NCI-H128 (cell line): ENCODE measurements around the gene FIP1L1.
"Not testable (repeated sequence)": the region's sequence is repeated elsewhere in the genome, so short reads cannot be mapped to it uniquely, and the experiment has no call there.

Source experiments
- DNase-seq: peaks from one replicate; lab custom pipeline; 2025; ENCODE audit not compliant: unreplicated experiment; lab: John Stamatoyannopoulos, UW

FIP1L1 gene

GRCh38 chr4:53374777-53375258 is 2.6 kb upstream of the FIP1L1 start:
- DNase-seq: no peak

GRCh38 chr4:53376900-53377299 is 541 bp upstream of the FIP1L1 start:
- no peak for DNase-seq

DNA sequence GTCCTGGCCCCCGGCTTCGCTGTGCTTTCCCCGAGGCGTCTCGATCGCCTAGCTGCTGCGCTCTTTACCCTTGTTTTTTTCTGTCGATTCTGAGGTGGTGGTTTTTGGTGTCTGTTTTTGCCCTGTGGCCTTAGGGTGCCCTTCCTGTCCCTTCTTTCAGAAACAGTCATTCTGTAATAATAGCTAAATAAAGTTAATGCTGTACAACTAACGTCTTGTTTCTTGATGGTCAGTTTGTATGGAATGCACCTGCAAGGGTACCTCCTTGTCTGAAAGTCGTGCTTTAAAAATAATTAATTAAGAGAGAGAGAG is 686 bp downstream of the FIP1L1 start:
- DNase-seq: no peak

GRCh38 chr4:53380221-53380620 is 2.8 kb downstream of the FIP1L1 start:
- no peak for DNase-seq

DNA sequence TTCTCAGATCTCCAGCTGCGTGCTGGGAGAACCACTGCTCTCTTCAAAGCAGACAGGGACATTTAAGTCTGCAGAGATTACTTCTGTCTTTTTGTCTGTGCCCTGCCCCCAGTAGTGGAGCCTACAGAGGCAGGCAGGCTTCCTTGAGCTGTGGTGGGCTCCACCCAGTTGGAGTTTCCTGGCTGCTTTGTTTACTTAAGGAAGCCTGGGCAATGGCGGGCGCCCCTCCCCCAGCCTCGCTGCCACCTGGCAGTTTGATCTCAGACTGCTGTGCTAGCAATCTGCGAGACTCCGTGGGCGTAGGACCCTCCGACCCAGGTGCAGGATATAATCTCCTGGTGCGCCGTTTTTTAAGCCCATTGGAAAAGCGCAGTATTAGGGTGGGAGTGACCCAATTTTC is 32.0 kb downstream of the FIP1L1 start:
- not testable (repeated sequence) for DNase-seq

DNA sequence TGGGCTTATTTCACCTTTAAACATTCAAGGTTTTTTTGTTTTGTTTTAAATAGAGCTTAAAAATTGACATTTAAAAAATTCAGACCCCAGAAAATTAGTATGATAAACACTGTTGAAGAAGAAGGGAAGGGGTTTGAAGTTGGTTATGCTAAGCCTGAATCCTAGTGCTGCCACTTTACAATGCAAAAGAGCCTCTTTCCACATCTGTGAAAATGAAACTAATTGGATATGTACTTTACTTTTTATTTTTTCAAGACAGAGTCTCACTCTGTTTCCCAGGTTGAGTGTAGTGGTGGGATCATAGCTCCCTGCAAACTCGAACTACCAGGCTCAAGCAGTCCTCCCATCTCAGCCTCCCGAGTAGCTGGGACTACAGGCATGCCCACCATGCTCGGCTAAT is 41.8 kb downstream of the FIP1L1 start:
- no peak for DNase-seq

- DNase-seq: no peak
These were observed 44.4 kb downstream of the FIP1L1 start for GRCh38 chr4:53421791-53422190.

- no peak for DNase-seq
These were observed 44.9 kb downstream of the FIP1L1 start for GRCh38 chr4:53422367-53422766.

DNA sequence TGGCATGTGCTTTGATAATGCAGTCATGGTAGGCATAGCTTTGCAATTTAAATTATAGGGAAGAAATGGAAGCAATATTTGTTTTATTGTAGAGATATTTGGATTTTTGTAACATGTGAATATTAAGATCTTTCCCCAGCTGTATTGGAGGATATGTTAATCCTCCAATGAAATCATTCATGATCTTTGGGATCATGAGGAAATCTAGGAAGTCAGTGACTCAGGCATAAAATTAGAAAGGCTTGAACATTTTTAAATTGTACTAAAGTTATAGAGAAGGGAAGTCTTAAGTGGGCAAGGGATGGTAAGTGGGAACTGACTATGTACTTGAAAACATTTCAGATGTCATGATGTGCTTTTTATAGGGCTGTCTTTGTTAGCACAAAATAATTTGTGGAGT is 46.8 kb downstream of the FIP1L1 start:
- no peak for DNase-seq

DNA sequence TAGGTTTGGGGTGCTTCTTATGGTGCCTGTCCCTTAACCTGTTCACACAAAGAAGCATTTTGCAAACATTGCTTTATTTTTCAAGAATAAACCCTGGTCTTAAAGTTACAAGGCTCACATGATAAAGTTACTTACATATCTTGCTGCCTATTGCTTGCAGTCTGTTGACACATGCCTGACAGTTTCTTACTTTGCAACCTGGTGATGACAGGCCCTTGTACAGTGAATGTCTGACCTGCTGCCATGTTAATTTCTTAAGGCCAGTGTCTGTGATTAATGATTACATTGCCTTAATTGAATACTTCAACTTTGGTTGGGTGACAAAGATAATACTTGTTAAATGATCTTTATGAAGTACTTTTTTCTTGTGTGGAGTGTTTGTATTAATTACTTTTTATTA is 49.9 kb downstream of the FIP1L1 start:
- no peak for DNase-seq

- DNase-seq: no peak
These were observed 53.6 kb downstream of the FIP1L1 start for GRCh38 chr4:53431052-53431451.

DNA sequence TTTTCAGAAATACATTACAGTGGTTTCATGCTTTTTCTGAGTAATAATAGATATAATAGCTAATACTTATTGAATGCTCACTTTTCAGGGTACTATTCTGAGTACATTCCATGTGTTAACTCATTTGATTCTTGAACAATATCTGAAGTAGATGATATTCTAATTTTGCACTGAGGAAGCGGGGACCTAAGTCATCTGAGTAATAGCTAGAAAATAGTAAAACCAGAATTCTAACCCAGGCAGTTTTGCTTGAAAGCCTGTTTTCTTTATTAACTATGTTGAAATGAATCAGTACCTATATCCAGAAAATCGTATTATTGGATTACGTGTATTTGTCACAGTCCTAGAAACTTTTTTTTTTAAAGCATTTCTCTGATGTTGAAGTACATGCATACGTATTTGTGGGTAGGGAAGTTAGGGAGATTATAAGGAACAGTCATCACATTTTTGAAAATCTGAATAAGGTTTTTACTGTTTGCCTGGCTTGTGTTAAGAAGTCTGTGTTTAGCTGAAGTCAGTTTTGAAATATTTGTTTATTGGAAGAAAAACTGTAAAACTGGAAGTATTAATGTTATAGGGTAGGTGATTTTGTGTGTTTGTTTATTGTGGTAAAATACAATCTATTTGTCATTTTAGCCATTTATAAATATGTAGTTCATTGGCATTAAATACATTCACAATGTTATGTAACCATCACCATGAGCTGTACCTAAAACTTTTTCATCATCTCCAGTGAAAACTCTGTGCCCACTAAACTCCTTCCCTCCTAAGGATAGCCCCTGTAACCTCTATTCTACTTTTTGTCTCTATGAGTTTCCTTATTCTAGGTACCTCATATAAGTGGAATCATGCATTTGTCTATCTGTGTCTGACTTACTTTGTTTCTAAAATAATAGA is 55.3 kb downstream of the FIP1L1 start:
- no peak for DNase-seq

DNA sequence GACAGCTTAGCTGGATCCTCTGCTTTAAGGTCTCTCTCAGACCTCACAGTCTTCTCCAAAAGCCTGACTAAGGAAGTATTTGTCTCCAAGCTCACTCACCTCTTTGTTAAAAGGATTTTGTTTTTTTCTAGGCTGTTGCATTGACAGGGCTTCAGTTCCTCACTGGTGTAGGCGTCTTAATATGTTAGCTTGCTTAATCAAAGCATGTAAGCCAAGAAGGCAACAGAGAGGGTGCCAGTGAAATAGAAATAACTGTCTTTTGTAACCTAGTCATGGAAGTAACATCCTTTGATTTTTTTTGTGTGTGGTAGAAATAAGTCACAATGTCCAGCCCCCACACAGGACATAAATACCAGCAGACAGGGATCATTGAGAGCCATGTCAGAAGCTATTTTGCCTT is 58.8 kb downstream of the FIP1L1 start:
- DNase-seq: no peak

GRCh38 chr4:53441564-53441963 is 64.1 kb downstream of the FIP1L1 start:
- no peak for DNase-seq

DNA sequence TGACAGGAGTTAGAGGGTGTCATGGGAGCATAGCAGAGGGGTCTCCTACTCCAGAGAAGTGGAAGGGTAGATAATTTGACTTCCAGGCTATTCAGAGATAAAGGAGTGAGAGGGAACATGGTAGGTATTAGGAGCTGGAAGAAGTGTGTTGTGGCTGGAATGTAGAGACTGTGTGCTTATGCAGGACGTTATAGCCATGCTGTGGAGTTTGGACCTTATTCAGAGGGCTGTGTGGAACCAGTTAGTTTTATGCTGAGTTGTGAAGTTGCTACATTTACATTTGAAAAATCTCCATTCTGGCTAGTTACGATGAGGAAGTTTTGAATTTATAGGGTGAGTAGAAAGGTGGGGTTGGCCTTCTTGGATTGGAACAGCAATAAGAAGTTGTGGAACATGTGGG is 67.5 kb downstream of the FIP1L1 start:
- no peak for DNase-seq

DNA sequence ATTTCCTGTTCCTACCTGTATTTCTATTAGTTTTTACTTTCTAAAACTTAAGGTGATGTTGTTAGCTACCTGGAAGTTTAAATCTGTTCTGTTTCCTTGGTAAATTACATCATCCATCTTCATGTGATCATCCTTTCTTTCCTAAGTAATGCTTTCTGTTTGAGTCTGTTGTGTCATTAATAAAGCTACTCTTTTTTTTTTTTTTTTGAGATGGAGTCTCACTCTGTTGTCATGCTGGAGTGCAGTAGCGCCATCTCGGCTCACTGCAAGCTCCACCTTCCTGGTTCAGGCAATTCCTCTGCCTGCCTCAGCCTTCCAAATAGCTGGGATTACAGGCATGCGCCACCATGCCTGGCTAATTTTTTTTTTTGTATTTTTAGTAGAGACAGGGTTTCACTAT is 73.3 kb downstream of the FIP1L1 start:
- no peak for DNase-seq

DNA sequence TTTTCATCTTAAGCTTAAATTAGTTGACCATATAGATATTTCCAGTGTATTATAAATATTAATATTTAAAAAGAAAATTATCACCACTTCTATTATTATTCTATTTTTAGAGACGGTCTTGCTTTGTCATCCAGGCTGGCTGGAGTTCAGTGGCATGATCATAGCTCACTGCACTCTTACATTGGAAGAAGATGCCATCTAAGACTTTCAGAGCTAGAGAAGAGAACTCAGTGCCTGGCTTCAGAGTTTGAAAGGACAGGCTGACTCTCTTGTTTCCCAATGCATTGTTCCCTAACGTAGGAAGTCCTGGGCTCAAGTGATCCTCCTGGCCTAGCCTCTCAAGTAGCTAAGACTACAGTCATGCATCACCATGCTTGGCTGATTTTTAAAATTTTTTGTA is 75.9 kb downstream of the FIP1L1 start:
- no peak for DNase-seq

- no peak for DNase-seq
These were observed 78.3 kb downstream of the FIP1L1 start for GRCh38 chr4:53455766-53456165.

DNA sequence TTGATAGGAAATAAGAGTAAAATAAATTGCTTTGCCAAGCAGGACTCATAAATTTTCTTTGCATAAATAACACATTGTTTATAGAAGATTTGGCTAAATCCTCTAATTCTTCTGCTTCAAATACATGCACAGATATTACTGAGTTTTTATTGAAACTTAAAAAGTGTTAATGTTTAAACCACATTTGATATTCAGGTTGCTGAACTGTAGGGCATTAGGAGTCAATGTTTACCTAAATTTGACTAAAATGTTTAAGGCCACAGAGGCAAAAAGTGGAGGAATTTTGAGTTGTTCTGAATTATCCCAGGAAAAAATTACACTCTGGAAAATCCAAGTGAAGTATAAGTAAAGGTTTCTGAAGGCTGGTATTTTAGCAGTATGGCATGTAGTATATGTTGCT is 78.7 kb downstream of the FIP1L1 start:
- DNase-seq: no peak

GRCh38 chr4:53459548-53459947 is 82.1 kb downstream of the FIP1L1 start:
- DNase-seq: no peak

DNA sequence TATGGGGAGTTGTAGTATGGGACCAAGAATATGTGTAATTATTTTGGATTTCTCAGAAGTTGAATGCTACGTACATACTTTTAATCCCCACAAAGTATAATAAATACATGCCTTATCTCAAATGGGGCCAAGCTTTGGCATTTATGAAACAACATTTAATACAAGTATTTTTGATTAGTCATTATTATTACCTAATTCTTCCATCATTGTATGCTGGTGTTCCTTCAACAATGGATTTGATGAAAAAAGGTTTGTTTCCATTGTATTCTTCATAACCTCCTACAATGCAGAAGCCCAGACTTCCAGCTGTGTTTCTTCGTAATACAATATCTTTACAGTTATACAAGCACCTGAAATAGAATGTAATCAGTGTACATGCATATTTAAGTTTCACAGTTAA is 83.8 kb downstream of the FIP1L1 start:
- no peak for DNase-seq

DNA sequence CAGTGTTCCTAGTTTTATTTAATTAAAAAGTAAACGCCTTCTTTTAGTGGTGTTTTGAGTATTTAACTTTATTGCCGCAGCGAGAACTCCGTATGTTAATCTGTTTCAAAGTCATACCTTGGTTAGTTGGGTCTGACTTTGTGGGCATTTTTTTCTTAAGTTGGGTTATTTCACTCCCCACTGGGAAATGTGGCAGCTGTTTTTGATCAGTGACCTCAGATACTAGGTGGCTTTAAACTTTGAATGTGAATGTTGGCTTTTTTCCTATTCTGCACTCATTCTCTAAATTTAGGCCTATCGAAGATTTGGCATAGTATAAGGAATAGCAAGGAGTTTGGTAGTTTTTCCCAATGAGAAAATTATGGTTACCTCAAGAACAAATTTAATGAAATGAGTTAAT is 85.9 kb downstream of the FIP1L1 start:
- no peak for DNase-seq

- DNase-seq: no peak
These were observed 87.8 kb downstream of the FIP1L1 start for GRCh38 chr4:53465281-53465680.
